ENCODE data around the gene NDUFS1. TPM values are rescaled to one million over a fixed set of nuclear protein-coding genes. Genes with fewer than 3 reads are reported as not detected.
A peak's percentile ranks its signal among the peaks of the same experiment; 100 is the strongest.
"Not testable (repeated sequence)": the region's sequence is repeated elsewhere in the genome, so short reads cannot be mapped to it uniquely, and the experiment has no call there.

Gene NDUFS1
- 73.4 and 81.9 TPM in 2 replicates for total RNA-seq (2014; rRNA removed; shearing (Covaris generic))
- total RNA-seq (2022) = 110 and 116 TPM in 2 replicates
- percentile 83 among the genes with signal in this experiment for Bru-seq, nascent RNA
- BruChase-seq, experiment 1, labeled RNA remaining after a 6-hour chase = percentile 93 among the genes with signal in this experiment
- BruChase-seq, experiment 2, labeled RNA remaining after a 2-hour chase = percentile 90 among the genes with signal in this experiment
- long read RNA-seq, full-length matches to known transcripts = 140 of 171 reads
- long read RNA-seq, partial matches to known transcripts = 5 of 171 reads
- long read RNA-seq, other reads (novel, unspliced or antisense) = 26 of 171 reads

DNA sequence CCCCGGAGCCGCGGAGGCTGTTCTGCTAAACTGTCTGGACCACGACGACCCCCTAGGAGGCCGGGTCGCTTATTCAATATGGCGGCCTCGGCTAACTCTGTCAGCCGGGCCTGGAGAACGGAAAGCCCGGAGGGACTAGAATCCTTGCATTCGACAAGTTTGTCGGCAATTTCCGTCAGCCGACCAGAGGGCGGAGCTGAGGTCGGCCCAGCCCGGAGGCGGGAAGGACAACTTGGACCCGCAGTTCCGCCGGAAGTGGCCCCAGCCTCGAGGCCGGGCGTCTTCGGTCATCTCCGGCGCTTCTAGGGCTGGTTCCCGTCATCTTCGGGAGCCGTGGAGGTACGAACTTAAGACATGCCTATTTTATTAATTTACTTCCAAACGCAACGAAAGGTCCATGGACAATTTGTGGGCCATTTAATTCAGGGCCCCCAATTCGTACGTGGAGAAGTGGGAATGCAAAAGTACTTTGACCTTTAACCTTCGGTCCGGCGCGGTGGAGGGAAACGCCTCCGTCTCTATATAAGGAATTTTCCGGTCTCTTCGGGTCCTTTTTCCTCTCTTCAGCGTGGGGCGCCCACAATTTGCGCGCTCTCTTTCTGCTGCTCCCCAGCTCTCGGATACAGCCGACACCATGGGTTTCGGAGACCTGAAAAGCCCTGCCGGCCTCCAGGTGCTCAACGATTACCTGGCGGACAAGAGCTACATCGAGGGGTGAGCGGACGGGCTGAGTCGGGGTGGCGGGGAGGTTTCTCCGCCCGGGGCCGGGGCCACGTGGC lies at the start of gene NDUFS1, which contains the start of gene EEF1B2:
Gene NDUFS1 (minus strand): TSS at position 99 of the 779 bp plus-strand sequence. CDS start 5,766 bp downstream, outside the sequence.
Gene EEF1B2 (plus strand): TSS at position 550 of the 779 bp plus-strand sequence. CDS start 85 bp downstream, at position 635.
- no peaks in the 10 kb centered on the region; the same call in 1 of the 2 replicates for H3K9me3 ChIP-seq (ENCODE audit: low read length)
- DNase-seq (ENCODE audit: low spot score) = peak; percentile 99
- peak within 1 kb of the TSS; percentile 99 for H3K4me2 ChIP-seq (ENCODE audit: low read length)
- peak within 1 kb of the TSS; percentile 75 for H3K27ac ChIP-seq (ENCODE audit: low read depth, low read length, poor library complexity, severe bottlenecking)
- BruUV-seq (replicated peaks) = no TSS peak
- H3K9me2 ChIP-seq (ENCODE audit: insufficient read depth, low read length) = no peaks in the 10 kb centered on the region
- H4K20me1 ChIP-seq (ENCODE audit: insufficient read depth, low read length) = peaks cover 12% of the 10 kb centered on the region; the same call in 1 of the 2 replicates
- peak within 1 kb of the TSS; percentile 63 for H2AFZ ChIP-seq (ENCODE audit: low read length)
- H3K4me3 ChIP-seq (ENCODE audit: low read depth, low read length, poor library complexity, severe bottlenecking) = peak within 1 kb of the TSS; percentile 96
- peaks cover 87% of the 10 kb centered on the region for H3K79me2 ChIP-seq (ENCODE audit: insufficient read depth, low read depth, low read length)
- ChIA-PET CTCF (ENCODE audit: unreplicated experiment) (no interaction called here), POLR2A (interaction anchor here (1.3 to 1.9 kb wide), 3 partner anchors 25 to 304 kb away, joined by 3 to 5 read pairs (median 4); no protein-coding TSS in a partner anchor)
- TF ChIP-seq, protein P1, sequence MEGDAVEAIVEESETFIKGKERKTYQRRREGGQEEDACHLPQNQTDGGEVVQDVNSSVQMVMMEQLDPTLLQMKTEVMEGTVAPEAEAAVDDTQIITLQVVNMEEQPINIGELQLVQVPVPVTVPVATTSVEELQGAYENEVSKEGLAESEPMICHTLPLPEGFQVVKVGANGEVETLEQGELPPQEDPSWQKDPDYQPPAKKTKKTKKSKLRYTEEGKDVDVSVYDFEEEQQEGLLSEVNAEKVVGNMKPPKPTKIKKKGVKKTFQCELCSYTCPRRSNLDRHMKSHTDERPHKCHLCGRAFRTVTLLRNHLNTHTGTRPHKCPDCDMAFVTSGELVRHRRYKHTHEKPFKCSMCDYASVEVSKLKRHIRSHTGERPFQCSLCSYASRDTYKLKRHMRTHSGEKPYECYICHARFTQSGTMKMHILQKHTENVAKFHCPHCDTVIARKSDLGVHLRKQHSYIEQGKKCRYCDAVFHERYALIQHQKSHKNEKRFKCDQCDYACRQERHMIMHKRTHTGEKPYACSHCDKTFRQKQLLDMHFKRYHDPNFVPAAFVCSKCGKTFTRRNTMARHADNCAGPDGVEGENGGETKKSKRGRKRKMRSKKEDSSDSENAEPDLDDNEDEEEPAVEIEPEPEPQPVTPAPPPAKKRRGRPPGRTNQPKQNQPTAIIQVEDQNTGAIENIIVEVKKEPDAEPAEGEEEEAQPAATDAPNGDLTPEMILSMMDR (conservative IDR thresholded peaks at IDR 0.05; ENCODE audit: low read length) = no peak
- TF ChIP-seq EZH2phosphoT487 (IDR thresholded peaks at IDR 0.05; ENCODE audit: borderline replicate concordance, low read depth, low read length) = no peak
- H3K36me3 ChIP-seq (ENCODE audit: insufficient read depth, low read length) = peaks cover 65% of the 10 kb centered on the region
- intact Hi-C loops (cut with micrococcal nuclease; ENCODE audit: unreplicated experiment) = loop anchor here (1.0 to 10.0 kb wide), 4 partner anchors 73 to 605 kb away; partner anchors contain the start of genes FASTKD2, INO80D and MDH1B
- H3K4me1 ChIP-seq (ENCODE audit: insufficient read depth, low read length, poor library complexity, severe bottlenecking) = peaks cover 44% of the 10 kb centered on the region

DNA sequence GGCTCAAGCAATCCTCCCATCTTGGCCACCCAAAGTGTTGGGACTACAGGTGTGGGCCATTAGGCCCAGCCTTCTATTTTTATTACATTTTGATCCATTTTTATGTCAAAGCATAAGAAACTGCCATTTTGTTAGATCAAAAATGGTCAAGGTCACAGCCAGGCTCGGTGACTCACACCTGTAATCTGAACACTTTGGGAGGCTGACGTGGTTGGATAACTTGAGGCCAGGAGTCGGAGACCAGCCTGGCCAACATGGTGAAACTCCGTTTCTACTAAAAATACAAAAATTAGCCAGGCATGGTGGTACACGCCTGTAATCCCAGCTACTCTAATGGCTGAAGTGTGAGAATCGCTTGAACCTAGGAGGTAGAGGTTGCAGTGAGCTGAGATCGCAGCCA lies 49.7 kb upstream of the NDUFS1 start:
- no peak for TF ChIP-seq EZH2phosphoT487 (IDR thresholded peaks at IDR 0.05; ENCODE audit: borderline replicate concordance, low read depth, low read length)
- TF ChIP-seq, protein P1 (conservative IDR thresholded peaks at IDR 0.05; ENCODE audit: low read length) = no peak
- H3K27ac ChIP-seq (ENCODE audit: low read depth, low read length, poor library complexity, severe bottlenecking) = no peak overlapping the region
- ChIA-PET CTCF (ENCODE audit: unreplicated experiment) (no interaction called here), POLR2A (interaction anchor here (1.2 kb wide), 1 partner anchor 12 kb away, joined by 3 read pairs; no protein-coding TSS in a partner anchor)
- no peaks in the 10 kb centered on the region for H3K36me3 ChIP-seq (ENCODE audit: insufficient read depth, low read length)
- DNase-seq (ENCODE audit: low spot score) = no peak
- BruUV-seq (replicated peaks) = no TSS peak
- no peaks in the 10 kb centered on the region for H4K20me1 ChIP-seq (ENCODE audit: insufficient read depth, low read length)
- H2AFZ ChIP-seq (ENCODE audit: low read length) = no peak overlapping the region
- no peak overlapping the region for H3K4me2 ChIP-seq (ENCODE audit: low read length)
- H3K9me3 ChIP-seq (ENCODE audit: low read length) = no peaks in the 10 kb centered on the region
- intact Hi-C loops (cut with micrococcal nuclease; ENCODE audit: unreplicated experiment) = no loop called here
- no peak overlapping the region for H3K4me3 ChIP-seq (ENCODE audit: low read depth, low read length, poor library complexity, severe bottlenecking)
- H3K4me1 ChIP-seq (ENCODE audit: insufficient read depth, low read length, poor library complexity, severe bottlenecking) = no peaks in the 10 kb centered on the region
- H3K79me2 ChIP-seq (ENCODE audit: insufficient read depth, low read depth, low read length) = no peaks in the 10 kb centered on the region
- H3K9me2 ChIP-seq (ENCODE audit: insufficient read depth, low read length) = no peaks in the 10 kb centered on the region

DNA sequence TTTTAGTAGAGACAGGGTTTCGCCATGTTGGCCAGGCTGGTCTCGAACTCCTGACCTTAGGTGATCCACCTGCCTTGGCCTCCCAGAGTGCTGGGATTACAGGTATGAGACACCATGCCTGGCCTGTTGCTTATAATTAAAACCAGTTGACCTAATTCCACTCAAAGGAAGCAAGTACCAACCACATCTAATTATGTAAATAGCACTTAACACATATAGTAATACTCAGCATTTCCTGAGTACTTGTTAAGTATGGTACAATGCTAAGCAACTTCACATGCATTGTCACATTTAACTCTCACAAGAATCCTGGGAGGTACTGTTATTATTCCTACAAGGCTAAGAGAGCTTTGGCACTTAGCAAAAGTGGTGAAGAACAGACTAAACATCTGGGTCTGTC lies 48.1 kb upstream of the NDUFS1 start:
- intact Hi-C loops (cut with micrococcal nuclease; ENCODE audit: unreplicated experiment); H2AFZ ChIP-seq (ENCODE audit: low read length); H3K9me3 ChIP-seq (ENCODE audit: low read length); H4K20me1 ChIP-seq (ENCODE audit: insufficient read depth, low read length); CTCF ChIA-PET (ENCODE audit: unreplicated experiment); H3K4me3 ChIP-seq (ENCODE audit: low read depth, low read length, poor library complexity, severe bottlenecking); H3K27ac ChIP-seq (ENCODE audit: low read depth, low read length, poor library complexity, severe bottlenecking); BruUV-seq (replicated peaks); H3K9me2 ChIP-seq (ENCODE audit: insufficient read depth, low read length); H3K79me2 ChIP-seq (ENCODE audit: insufficient read depth, low read depth, low read length); H3K4me2 ChIP-seq (ENCODE audit: low read length); DNase-seq (ENCODE audit: low spot score); H3K36me3 ChIP-seq (ENCODE audit: insufficient read depth, low read length); H3K4me1 ChIP-seq (ENCODE audit: insufficient read depth, low read length, poor library complexity, severe bottlenecking): not testable (repeated sequence)
- POLR2A ChIA-PET = interaction anchor here (0.7 kb wide), 1 partner anchor 10 kb away, joined by 3 read pairs; no protein-coding TSS in a partner anchor
